ENCODE data around the gene ARHGAP32. TPM values are rescaled to one million over a fixed set of nuclear protein-coding genes. Genes with fewer than 3 reads are reported as not detected.

Gene ARHGAP32
- total RNA-seq, 8 experiments from 2014 or later = 5.8 to 23.0 (median 18.4) TPM

- Histone ChIP-seq H3K4me1 (replicated peaks in 1 of 2) (no peaks in the 10 kb centered on the region), H3K27ac (no peak overlapping the region)
- 60 to 100% (median 89%) methylated on average over 2 to 13 of the region's 16 CpGs for WGBS, 10 experiments
These were observed 239.0 kb downstream of the ARHGAP32 start for GRCh38 chr11:128953151-128953550.

DNA sequence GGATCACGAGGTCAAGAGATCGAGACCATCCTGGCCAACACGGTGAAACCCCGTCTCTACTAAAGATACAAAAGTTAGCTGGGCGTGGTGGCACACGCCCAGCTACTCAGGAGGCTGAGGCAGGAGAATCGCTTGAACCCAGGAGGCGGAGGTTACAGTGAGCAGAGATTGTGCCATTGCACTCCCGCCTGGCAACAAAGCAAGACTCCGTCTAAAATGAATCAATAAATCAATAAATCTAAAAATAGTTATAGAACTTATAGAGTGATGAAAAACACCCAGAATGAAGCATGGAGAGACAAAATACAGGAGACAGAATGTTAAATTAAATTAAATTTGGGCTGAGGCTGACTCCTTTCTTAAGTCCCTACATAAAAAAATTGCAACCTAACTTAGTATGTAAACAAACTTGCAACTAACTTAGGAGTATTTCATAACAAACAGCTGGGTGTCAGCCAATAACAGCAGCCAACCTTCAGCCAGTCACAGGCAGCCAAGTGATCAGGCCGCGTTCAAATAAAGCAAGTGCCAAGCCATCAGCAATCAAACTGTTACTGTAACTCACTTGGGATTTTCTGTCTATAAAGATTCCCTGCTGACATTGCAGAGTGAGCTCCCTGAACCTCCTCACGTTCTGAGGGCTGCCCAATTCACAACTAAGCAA lies 242.2 kb downstream of the ARHGAP32 start:
- H3K4me1 ChIP-seq (replicated peaks in 1 of 2) = no peaks in the 10 kb centered on the region
- no peak overlapping the region for H3K4me3 ChIP-seq
- peak in 1 of 8 experiments; percentile 26 for ATAC-seq (replicated peaks in 6 of 8)
- in situ Hi-C loops (cut with MboI; ENCODE audit: low pct_unique_long_range_greater_than_20kb in 2 of 9, low sequenced_read_pairs in 9 of 9, unreplicated experiment in 9 of 9) = loop anchor here in 7 of 9 experiments (5.0 to 25.0 kb wide), 5 partner anchors 58 to 913 kb away; partner anchors contain the start of gene KCNJ5 (in 1 of the 7)
- H3K27ac ChIP-seq = no peak overlapping the region
- WGBS, 10 experiments = 39 to 92% (median 63%) methylated on average over 2 to 11 of the region's 13 CpGs; no CpG with 5 or more reads in 2 of the 10 experiments

More at GRCh38 chr11:128953151-128953550, 239.0 kb downstream of the ARHGAP32 start:
- H3K4me3 ChIP-seq = no peak overlapping the region
- no peak for ATAC-seq (replicated peaks in 6 of 8)
- in situ Hi-C loops (cut with MboI; ENCODE audit: low pct_unique_long_range_greater_than_20kb in 2 of 9, low sequenced_read_pairs in 9 of 9, unreplicated experiment in 9 of 9) = loop anchor here in 7 of 9 experiments (5.0 to 25.0 kb wide), 5 partner anchors 61 to 916 kb away; partner anchors contain the start of gene KCNJ5 (in 1 of the 7)

- in situ Hi-C loops (cut with MboI; ENCODE audit: low pct_unique_long_range_greater_than_20kb in 2 of 9, low sequenced_read_pairs in 9 of 9, unreplicated experiment in 9 of 9) = no loop called here
- WGBS, 10 experiments = 0 to 59% (median 53%) methylated on average over 1 to 3 of the region's 3 CpGs; no CpG with 5 or more reads in 4 of the 10 experiments
- H3K4me3 ChIP-seq = no peak overlapping the region
- peak in 6 of 8 experiments; percentile 22 to 66 (median 50) for ATAC-seq (replicated peaks in 6 of 8)
- H3K27ac ChIP-seq = no peak overlapping the region
- peaks cover 2 to 8% of the 10 kb centered on the region in 2 donors for H3K4me1 ChIP-seq (replicated peaks in 1 of 2)
These were observed 243.5 kb downstream of the ARHGAP32 start for GRCh38 chr11:128948583-128948982.

GRCh38 chr11:128947773-128948172 lies 244.4 kb downstream of the ARHGAP32 start:
- peak in 4 of 8 experiments; percentile 50 to 88 (median 87) for ATAC-seq (replicated peaks in 6 of 8)
- Histone ChIP-seq H3K27ac (no peak overlapping the region), H3K4me1 (replicated peaks in 1 of 2) (peaks cover 2 to 16% of the 10 kb centered on the region in 2 donors), H3K4me3 (no peak overlapping the region)
- WGBS, 10 experiments = 0 to 93% (median 79%) methylated on average over 1 to 2 of the region's 2 CpGs
- in situ Hi-C loops (cut with MboI; ENCODE audit: low pct_unique_long_range_greater_than_20kb in 2 of 9, low sequenced_read_pairs in 9 of 9, unreplicated experiment in 9 of 9) = no loop called here

- no peak for ATAC-seq (replicated peaks in 6 of 8)
- H3K4me1 ChIP-seq (replicated peaks in 1 of 2) = peaks cover 2 to 16% of the 10 kb centered on the region in 2 donors
- in situ Hi-C loops (cut with MboI; ENCODE audit: low pct_unique_long_range_greater_than_20kb in 2 of 9, low sequenced_read_pairs in 9 of 9, unreplicated experiment in 9 of 9) = no loop called here
- H3K4me3 ChIP-seq = no peak overlapping the region
- WGBS, 10 experiments = 79 to 100% (median 90%) methylated on average over 2 of the region's 2 CpGs; no CpG with 5 or more reads in 3 of the 10 experiments
- H3K27ac ChIP-seq = no peak overlapping the region
These were observed 245.5 kb downstream of the ARHGAP32 start for GRCh38 chr11:128946648-128947047.

GRCh38 chr11:128943428-128943976 lies 248.6 kb downstream of the ARHGAP32 start:
- in situ Hi-C loops (cut with MboI; ENCODE audit: low pct_unique_long_range_greater_than_20kb in 2 of 9, low sequenced_read_pairs in 9 of 9, unreplicated experiment in 9 of 9) = no loop called here
- 34 to 89% (median 74%) methylated on average over 1 to 10 of the region's 16 CpGs; no CpG with 5 or more reads in 2 of the 10 experiments for WGBS, 10 experiments
- no peak for ATAC-seq (replicated peaks in 6 of 8)
- no peak overlapping the region for H3K27ac ChIP-seq
- no peak overlapping the region for H3K4me3 ChIP-seq
- H3K4me1 ChIP-seq (replicated peaks in 1 of 2) = peaks cover 2 to 16% of the 10 kb centered on the region in 2 donors

DNA sequence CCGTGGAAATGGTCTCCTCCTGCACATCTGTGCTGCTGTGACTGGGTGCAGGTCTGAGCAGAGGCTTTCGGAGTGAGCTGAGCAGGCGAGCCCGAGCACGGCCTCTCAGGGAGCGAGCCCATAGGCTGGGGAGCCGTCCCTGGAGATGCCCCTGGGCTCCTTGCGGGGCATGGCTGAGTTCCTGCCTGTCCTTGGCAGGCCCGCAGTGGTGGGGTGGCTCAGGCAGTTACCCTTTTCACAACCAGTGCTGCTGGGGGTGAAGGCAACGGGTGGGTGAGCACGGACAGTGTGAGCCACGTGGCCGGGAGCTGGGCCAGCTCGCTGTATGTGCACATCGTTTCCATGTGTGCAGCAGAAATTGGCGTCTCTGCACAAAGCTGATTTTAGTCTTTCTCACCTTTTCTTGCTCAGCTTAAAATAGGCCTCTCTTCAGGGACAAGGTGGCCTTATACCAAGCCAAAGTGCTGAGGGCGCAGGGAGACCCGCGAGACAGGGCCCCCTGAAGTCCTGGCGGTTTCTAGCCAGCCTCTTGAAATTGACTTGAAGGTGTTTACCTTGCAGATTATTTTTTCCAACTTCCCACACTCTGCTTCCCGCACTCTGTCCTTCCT lies 249.2 kb downstream of the ARHGAP32 start, which contains the start of gene TP53AIP1:
Gene TP53AIP1 (minus strand): TSS at position 55 of the 611 bp plus-strand sequence. CDS start 5,053 bp downstream, outside the sequence.
- in situ Hi-C loops (cut with MboI; ENCODE audit: low pct_unique_long_range_greater_than_20kb in 2 of 9, low sequenced_read_pairs in 9 of 9, unreplicated experiment in 9 of 9) = no loop called here
- ATAC-seq (replicated peaks in 6 of 8) = no peak
- Histone ChIP-seq H3K27ac (no peak within 1 kb of the TSS), H3K4me3 (no peak within 1 kb of the TSS), H3K4me1 (replicated peaks in 1 of 2) (peaks cover 5 to 18% of the 10 kb centered on the region in 2 donors)
- 40 to 97% (median 91%) methylated on average over 1 to 10 of the region's 21 CpGs; no CpG with 5 or more reads in 2 of the 10 experiments for WGBS, 10 experiments

- no peak for ATAC-seq (replicated peaks in 6 of 8)
- peaks cover 12 to 25% of the 10 kb centered on the region in 2 donors for H3K4me1 ChIP-seq (replicated peaks in 1 of 2)
- H3K4me3 ChIP-seq = no peak overlapping the region
- H3K27ac ChIP-seq = no peak overlapping the region
- 86 to 100% (median 95%) methylated on average over 1 to 13 of the region's 13 CpGs; no CpG with 5 or more reads in 4 of the 10 experiments for WGBS, 10 experiments
- in situ Hi-C loops (cut with MboI; ENCODE audit: low pct_unique_long_range_greater_than_20kb in 2 of 9, low sequenced_read_pairs in 9 of 9, unreplicated experiment in 9 of 9) = no loop called here
These were observed 249.9 kb downstream of the ARHGAP32 start for GRCh38 chr11:128942272-128942612.

DNA sequence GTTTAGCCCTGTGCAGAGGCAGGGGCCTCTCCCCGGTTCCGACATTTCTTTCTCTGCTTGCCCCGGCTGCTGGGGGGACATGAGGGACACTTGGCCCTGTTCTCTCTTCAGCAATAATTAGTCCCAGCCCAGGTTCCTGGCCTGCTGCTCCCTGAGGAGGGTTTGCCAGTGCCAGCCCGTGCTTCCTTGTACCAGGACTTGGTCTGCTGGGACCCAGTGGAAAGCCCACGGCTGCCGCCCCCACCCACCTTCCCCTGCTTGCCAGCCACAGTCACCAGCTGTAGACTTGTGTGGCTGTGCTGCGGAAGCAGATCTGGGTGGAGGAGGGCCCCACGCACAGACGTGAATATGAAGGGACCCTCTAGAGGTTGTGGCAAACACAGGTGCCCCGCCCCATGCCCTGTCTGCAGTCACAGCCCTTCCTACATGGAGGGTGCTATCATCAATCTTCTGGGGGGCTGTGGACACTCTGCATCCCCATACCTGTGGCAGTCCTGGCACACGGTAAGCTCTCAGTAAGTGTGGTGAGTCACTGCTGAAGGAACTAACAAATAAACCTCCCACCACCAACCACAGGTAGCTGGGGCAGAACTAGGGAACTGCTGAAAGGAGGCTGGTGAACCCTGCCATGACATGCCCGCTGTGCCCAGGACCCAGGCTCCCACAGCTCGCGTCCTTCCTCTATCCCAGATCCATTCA lies 250.4 kb downstream of the ARHGAP32 start:
- no peak for ATAC-seq (replicated peaks in 6 of 8)
- in situ Hi-C loops (cut with MboI; ENCODE audit: low pct_unique_long_range_greater_than_20kb in 2 of 9, low sequenced_read_pairs in 9 of 9, unreplicated experiment in 9 of 9) = no loop called here
- Histone ChIP-seq H3K27ac (no peak overlapping the region), H3K4me3 (no peak overlapping the region), H3K4me1 (replicated peaks in 1 of 2) (peaks cover 17 to 30% of the 10 kb centered on the region in 2 donors)
- WGBS, 10 experiments = 60 to 100% (median 92%) methylated on average over 1 to 8 of the region's 14 CpGs; no CpG with 5 or more reads in 6 of the 10 experiments

DNA sequence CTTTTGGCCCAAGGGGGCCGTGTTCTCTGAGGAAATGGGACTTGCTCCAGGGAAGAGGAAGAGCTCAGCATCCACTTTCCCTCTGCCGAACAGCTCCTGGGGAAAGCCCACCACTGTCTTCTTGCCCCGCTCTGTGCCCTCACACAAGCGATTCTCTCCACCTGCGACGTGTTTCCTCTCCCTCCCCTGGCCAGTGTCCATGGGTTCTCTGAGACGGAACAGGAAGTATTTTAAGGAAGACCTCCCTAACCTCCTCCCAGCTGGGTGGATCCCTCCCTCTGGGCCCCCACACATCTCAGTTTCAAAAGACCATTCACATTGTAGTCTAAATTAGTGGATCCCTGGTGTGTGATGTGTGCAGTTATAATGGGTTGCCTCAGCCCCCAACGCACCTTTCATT lies 251.0 kb downstream of the ARHGAP32 start:
- Histone ChIP-seq H3K27ac (no peak overlapping the region), H3K4me1 (replicated peaks in 1 of 2) (peaks cover 22 to 36% of the 10 kb centered on the region in 2 donors), H3K4me3 (no peak overlapping the region)
- WGBS, 10 experiments = 63 to 84% (median 67%) methylated on average over 1 to 5 of the region's 8 CpGs; no CpG with 5 or more reads in 7 of the 10 experiments
- ATAC-seq (replicated peaks in 6 of 8) = no peak
- in situ Hi-C loops (cut with MboI; ENCODE audit: low pct_unique_long_range_greater_than_20kb in 2 of 9, low sequenced_read_pairs in 9 of 9, unreplicated experiment in 9 of 9) = no loop called here

- Histone ChIP-seq H3K4me3 (no peak overlapping the region), H3K4me1 (replicated peaks in 1 of 2) (peaks cover 22 to 39% of the 10 kb centered on the region in 2 donors), H3K27ac (no peak overlapping the region)
- in situ Hi-C loops (cut with MboI; ENCODE audit: low pct_unique_long_range_greater_than_20kb in 2 of 9, low sequenced_read_pairs in 9 of 9, unreplicated experiment in 9 of 9) = no loop called here
- 60 to 93% (median 86%) methylated on average over 2 to 9 of the region's 15 CpGs; no CpG with 5 or more reads in 6 of the 10 experiments for WGBS, 10 experiments
- no peak for ATAC-seq (replicated peaks in 6 of 8)
These were observed 251.5 kb downstream of the ARHGAP32 start for GRCh38 chr11:128940603-128941002.

GRCh38 chr11:128940156-128940555 lies 252.0 kb downstream of the ARHGAP32 start:
- 7 to 71% methylated on average over 2 to 3 of the region's 5 CpGs; no CpG with 5 or more reads in 8 of the 10 experiments for WGBS, 10 experiments
- H3K4me1 ChIP-seq (replicated peaks in 1 of 2) = peaks cover 22 to 39% of the 10 kb centered on the region in 2 donors
- no peak overlapping the region for H3K4me3 ChIP-seq
- no peak overlapping the region for H3K27ac ChIP-seq
- in situ Hi-C loops (cut with MboI; ENCODE audit: low pct_unique_long_range_greater_than_20kb in 2 of 9, low sequenced_read_pairs in 9 of 9, unreplicated experiment in 9 of 9) = no loop called here
- no peak for ATAC-seq (replicated peaks in 6 of 8)
